Head of caudate nucleus (tissue), 42 donors: ENCODE measurements around the gene EXOC5.
"Not testable (repeated sequence)": the region's sequence is repeated elsewhere in the genome, so short reads cannot be mapped to it uniquely, and the experiment has no call there.

Experiments used
- DNase-seq, 42 donors: peaks; one replicate each; pipeline versions ENCODE4 v3.0.0 to v3.0.0-alpha.2; 2020 to 2021; ENCODE audit warnings: mixed read lengths in 7 of 42
- intact Hi-C: fragments of 100-400 bp; cut with DNase I; formaldehyde crosslinking; loops from one replicate; pipeline ENCODE4 v1.15.0; 2022

The EXOC5 gene

DNA sequence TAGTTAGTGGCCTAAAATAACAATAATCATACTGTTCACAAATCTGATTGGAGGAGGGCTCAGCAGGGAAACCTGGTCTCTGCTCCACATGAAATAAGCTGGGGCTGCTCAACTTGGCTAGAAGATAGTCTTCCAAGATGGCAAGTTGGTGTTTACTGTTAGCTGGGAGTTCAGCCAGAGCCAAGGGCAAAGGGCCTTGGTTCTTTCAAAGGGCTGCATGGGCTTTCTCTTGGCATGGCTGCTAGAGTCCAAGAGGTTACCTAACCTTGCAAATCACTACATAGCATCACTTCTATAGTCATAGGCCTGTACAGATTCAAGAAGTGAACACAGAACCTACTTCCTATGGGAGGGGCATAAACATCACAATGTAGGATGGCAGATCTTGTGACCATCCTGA, 7.1 kb downstream of the EXOC5 start:
- no peak for DNase-seq

DNA sequence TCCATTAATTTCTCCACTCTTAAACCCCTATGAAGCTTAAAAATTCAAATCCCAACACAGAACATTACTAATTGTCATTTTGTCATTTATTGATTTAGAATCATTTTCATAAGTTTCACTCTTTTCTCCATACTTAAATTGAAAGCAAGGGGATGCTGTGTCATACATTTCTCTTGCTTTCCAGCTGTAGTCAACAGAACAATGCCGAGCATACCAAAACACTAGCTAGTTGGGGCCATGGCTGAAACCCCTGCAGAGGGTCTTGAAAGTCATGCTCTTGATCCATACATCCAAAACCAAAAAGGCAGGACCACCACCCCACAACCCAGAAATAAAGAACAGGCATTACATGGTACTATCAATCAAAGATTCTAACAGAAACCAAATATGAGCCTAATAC, 9.0 kb downstream of the EXOC5 start:
- no peak for DNase-seq
- intact Hi-C loops: loop anchor here (10.0 kb wide), 1 partner anchor 685 kb away; the partner anchor contains the start of gene TMEM260

More for the DNA sequence above, 7.1 kb downstream of the EXOC5 start:
- intact Hi-C loops: loop anchor here (10.0 kb wide), 1 partner anchor 687 kb away; the partner anchor contains the start of gene TMEM260

DNA sequence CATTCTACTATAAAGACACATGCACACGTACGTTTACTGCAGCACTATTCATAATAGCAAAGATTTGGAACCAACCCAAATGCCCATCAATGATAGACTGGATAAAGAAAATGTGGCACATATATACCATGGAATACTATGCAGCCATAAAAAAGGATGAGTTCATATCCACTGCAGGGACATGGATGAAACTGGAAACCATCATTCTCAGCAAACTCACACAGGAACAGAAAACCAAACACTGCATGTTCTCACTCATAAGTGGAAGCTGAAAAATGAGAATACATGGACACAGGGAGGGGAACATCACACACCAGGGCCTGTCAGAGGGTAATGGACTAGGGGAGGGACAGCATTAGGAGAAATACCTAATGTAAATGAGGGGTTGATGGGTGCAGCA, 10.5 kb downstream of the EXOC5 start:
- intact Hi-C loops, DNase-seq: not testable (repeated sequence)

DNA sequence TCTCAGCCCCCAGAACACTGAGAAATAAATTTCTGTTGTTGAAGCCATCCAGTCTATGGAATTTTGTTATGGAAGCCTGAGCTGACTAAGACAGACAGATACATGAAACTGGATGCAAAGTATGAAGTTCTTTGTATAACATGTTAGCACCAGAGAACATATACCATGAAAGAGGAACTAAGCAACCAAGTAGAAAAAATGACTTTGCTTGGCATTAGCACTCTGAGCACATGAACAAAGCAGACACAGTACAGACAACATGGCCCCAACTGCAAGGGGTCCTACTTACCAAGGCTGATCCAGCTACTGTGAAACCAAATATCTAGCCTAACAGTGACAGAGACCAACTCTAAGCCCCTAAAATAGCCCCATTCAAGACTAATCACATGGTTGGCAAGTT, 13.8 kb downstream of the EXOC5 start:
- DNase-seq: no peak
- intact Hi-C loops: no loop called here

DNA sequence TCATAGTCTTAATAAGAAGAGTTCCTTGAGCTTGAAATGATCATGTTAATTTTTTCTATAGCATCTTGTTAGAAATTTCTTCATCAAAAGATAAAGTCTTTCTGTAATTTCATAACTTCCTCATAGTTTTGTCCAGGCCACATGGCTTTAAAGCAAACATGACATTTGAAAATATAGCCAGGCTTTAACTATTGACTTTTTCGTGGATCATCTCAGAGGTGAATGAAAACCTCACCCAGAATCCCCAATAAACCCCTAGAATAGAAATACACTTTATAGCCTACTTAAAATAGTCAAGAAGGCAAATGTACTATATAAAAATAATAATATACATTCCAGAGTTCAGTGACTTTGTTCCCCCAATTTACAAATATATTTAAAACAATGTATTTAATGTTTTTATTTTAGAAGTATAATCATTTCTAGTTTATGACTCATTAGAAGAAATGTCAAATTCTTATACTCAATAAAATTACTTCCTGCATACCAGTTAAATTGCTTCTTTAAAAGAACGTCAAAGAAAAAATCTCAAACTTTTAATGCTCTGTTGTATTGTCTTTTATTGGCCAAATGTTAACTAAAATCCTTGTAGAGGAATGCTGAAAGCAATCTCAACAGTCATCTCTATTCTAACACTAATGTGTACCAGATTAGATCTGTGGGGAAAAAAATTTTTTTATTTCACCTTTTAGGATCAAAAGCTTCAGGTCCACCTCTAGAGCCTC, 21.6 kb downstream of the EXOC5 start:
- intact Hi-C loops: no loop called here
- DNase-seq: no peak

DNA sequence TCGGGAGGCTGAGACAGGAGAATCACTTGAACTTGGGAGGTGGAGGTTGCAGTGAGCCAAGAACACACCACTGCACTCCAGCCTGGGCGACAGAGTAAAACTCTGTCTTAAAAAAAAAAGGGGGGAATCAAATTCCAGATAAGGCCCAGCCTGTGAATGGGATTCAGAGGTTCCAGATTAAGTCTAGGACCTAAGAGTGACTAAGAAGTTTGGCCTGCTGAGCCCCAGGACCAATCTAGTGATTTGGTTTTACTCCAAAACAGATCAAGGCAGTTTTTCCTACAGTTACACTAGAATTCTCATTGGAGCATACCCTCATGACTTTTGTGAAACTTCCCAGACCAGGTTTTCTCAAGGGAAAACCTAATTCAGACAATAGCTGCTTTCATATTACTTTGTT, 22.8 kb downstream of the EXOC5 start:
- intact Hi-C loops: no loop called here
- no peak for DNase-seq

DNA sequence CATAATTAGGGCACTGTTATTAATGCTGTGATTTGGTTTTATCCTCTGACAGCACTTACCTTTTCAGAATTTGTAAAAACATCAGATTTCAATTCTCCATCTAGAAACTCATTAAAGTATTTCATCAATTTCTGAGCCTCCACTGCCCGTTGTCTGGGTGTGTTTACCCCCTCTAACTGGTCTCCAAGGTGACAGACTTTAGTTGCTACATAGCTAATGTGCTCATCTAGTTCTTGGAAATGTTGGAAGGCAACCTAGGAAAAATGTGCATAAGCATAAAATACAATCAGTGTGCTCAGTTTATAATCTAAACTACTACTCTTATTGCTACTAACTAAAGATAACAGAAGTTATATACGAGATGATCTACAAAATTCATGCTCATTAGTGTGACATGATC, 24.6 kb downstream of the EXOC5 start:
- no peak for DNase-seq
- intact Hi-C loops: no loop called here

DNA sequence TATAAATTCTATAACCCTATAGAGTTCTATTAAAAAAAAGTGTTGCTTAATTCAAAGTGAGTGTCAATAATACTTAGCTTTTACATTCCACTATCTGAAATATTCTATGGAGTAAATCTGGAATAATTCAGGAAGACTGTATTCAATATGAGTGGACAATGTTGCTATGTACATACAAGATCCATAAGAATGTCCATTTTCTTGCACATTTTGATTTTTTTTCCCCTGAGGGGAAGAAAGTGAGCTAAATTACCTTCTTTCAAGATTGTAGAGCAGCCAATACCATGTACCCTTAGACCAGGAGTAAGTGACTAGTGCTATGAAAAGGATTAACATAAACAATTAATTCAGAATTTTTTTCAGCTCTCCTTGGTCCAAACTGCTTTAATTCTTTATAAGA, 25.4 kb downstream of the EXOC5 start:
- intact Hi-C loops: no loop called here
- DNase-seq: no peak

DNA sequence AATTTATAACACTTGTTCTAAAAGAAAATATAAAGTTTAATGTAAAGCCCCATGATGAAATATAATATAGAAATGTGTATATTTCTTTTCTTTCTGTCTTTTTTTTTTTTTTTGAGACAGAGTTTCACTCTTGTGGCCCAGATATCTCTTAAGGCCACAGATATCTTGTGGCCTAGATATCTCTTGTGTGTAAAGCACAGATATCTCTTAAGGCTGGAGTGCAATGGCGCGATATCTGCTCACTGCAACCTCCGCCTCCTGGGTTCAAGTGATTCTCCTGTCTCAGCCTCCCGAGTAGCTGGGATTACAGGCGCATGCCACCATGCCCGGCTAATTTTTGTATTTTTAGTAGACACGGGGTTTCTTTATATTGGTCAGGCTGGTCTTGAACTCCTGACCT, 28.6 kb downstream of the EXOC5 start:
- DNase-seq, intact Hi-C loops: not testable (repeated sequence)

DNA sequence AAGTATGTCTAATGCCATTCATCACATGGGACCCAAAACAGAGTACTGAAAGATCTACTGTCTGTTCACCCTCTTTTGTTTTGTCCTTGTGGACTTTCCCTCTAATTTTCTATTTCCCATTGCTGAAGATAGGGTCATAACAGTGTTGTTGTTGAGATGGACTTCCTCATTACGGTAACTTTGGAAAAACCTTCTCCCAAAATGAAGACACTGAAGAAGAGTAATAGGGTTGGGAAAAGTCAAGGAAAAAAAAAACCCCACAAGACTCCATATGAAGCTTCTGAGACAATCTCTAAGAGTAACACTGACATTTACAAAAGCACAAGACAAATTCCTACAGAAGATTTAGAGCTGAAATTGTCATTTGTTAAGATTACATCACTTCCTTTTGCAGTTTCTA, 36.7 kb downstream of the EXOC5 start:
- intact Hi-C loops: no loop called here
- no peak for DNase-seq

DNA sequence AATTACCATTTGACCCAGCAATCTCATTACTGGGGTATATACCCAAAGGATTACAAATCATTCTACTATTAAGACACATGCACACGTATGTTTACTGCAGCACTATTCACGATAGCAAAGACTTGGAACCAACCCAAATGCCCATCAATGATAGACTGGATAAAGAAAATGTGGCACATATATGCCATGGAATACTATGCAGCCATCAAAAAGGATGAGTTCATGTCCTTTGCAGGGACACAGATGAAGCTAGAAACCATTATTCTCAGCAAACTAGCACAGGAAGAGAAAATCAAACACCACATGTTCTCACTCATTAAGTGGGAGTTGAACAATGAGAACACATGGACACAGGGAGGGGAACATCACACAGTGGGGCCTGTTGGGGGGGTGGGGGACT, 40.4 kb downstream of the EXOC5 start:
- intact Hi-C loops, DNase-seq: not testable (repeated sequence)

DNA sequence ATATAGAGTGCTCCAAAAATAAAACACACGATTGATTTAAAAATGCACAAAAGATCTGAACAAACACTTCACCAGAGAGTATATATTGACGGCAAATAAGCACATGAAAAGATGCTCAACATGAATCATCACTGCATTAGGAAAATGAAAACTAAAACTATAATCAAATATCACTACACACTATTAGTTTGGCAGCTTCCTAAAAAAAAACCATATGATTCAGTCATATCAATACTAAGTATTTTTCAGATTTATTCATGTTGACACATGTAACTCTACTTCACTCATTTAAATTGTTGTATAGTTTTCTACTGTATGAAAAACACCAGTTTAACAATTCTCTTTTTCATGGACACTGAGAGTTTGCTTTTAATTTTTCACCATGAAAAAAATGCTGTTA, 41.6 kb downstream of the EXOC5 start:
- no peak for DNase-seq

DNA sequence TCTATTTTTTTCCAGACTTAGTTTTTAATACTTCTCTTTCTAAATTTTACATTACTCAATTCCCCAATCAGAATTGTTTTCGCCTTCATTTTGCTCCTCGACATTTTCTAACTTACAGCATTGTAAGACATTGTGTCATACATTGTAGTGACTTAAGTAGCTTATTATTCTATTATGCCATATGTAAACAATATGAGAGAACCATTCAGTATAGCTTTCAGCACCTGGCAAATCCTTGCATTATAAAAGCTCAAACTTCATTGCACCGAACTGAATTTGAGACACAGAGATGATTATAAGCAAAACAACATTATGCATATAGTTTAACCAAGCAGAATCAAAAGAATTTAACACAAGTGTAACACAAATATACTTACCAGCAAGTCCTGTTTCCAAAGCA, 46.8 kb downstream of the EXOC5 start:
- DNase-seq: no peak
- intact Hi-C loops: no loop called here

More for the DNA sequence above, 41.6 kb downstream of the EXOC5 start:
- intact Hi-C loops: no loop called here

DNA sequence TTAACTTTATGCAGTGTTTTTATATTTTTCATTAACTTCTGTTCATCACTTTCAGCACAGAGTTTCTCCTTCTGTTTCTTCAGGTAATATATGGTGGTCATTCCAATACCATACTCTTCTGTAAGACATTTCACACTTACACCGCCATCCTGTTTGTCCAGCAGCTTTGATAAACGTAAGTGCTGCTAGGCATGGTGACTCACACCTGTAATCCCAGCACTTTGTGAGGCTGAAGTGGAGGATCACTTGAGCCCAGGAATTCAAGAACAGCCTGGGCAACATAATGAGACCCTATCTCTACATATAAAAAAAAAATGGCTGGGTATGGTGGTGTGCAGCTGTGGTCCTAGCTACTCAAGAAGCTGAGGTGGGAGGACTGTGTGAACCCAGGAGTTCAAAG, 55.8 kb downstream of the EXOC5 start:
- DNase-seq: no peak
- intact Hi-C loops: no loop called here

DNA sequence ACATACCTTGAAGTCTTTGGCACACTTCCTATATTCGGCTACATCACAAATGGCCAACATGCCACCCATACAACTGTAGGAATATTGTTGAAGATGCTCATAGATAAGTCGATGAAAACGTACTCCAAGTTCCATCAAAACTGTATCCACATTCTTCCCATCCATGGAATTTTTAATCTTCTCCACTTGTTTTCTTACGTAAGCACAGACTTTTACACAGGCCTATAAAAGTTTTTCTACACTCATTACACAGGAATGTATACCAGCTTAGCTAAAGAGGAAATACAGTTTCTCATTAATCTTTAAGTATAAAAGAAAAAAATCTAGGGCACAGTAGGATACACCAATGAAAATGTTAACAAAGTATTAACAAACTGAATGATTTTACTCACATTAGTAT, 59.1 kb downstream of the EXOC5 start:
- intact Hi-C loops: no loop called here
- DNase-seq: no peak

DNA sequence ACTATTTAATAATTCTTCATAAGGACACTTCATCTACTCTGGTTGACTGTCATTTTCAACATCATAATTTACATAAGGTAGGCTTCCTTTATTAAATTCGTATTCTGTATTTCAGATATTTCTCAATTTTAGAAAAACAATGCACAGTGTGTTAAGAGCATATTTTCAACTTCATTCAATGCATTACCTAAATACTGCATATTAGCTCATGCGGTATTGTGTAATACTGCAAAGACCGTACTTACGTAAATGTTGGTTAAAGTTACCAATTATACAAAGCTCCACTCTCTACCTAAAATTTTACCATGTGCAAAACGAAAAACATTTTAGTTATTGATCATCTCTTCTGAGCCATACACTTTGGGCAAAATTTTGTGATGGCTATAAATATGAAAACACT, 62.8 kb downstream of the EXOC5 start:
- no peak for DNase-seq
- intact Hi-C loops: no loop called here

DNA sequence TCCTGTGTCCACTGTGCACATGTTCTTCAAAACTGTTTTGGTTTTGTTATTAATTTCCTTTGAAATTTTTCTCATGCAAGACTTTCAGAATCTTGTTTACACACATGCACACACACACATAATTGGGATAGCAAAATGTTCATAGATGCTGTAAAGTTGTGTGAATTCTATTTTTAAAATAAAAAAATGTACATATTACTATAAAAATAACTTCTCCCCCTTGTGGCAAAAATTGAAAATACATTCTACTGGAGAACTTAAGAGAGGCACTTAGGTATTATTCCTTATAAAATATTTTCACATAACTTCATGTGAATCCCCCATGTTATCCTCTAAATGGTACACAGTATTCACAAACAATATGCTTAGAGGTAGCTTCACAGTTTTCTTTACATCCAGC, 66.0 kb downstream of the EXOC5 start:
- intact Hi-C loops, DNase-seq: not testable (repeated sequence)

DNA sequence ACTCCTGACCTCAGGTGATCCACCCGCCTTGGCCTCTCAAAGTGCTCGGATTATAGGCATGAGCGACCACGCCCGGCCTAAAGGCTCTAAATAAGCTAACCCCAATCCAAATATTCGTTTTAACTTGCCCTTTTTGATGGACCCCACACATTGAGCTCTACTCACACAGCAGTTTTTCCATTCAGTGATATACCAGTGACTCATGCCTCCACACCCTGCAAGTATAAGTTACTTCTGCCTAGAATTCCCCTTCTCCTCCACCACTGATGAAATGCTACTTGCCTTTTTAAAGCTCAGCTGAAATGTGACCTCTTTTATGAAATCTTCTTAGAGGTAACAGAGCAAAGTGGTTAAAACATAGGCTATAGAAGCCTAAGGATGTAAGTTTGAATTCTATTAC, 68.8 kb downstream of the EXOC5 start:
- DNase-seq: no peak
- intact Hi-C loops: no loop called here

DNA sequence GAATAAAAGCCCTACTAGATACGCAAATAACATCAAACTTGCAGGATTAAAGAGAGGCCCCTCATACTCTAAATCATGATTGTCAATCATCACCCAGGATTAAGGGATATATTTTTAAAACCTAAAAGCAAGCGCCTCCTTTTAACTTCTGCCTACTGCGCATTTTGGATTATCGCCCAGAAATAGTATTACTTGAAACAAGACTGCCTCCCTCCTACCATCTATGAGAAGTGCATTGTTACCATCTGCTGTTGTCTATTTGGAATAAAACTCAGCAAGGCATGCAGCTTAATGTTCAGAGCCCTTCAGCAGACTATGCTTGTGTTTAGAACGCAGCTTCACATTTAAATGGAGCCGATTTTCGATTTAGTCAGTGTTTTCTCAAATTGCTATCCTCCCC, 79.6 kb downstream of the EXOC5 start:
- intact Hi-C loops: no loop called here
- DNase-seq: peak in 4 of 42 donors; percentile 3 to 20 (median 10)

DNA sequence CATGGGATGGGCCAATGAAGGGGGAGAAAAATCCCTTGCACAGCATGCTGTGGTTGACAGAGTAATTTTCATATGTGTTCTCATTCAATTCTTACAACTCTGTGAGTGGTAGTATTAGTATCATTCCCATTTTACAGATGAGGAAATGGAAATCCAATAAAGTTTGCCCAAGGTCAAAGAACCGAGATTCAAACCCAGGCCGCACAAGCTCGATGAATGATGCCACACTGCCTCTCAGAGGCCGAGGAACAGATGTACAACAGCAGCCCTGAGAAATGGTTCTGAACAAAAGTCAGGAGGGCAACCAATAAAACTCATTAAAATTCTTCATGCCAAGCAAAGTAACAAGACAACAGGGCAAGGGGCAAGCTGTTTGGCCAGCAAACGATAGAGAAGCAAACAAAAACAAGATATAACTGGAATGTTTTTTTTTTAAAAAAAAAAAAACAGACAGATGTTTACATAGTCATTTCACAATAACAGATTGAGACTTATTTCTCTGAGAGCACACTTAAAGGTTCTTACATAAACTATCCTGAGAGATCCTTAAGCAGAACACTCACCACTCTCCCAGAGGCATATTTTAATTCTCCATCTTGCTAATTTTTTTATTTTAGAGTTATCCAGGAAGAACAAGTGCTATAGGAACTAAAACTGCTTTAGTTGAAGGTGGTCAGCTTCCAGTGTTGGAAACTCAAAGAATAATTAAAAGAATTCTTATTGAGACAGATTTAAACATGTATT, 85.8 kb downstream of the EXOC5 start:
- intact Hi-C loops: no loop called here
- peak in 2 of 42 donors; percentile 9 for DNase-seq

DNA sequence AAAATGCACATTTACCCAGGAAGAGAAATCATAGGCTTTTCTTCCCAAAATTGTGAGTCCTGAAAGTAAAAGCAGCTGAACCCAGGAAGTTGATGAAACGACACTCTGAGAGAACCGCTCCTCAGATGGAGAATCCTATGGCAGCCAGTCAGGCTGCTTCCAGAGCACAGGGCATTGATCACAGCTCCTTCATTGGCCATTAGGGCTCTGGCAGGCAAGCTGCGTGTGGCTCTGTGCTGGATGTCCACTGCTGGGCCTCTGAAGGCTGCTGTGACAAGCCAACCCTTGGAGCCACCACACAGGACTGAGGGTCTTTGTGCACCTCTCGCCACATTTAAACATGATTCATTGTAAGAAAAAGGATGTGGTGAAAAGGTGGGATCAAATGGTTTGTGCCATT, 89.4 kb downstream of the EXOC5 start:
- intact Hi-C loops: no loop called here
- DNase-seq: no peak
